OCI-LY1 (cell line): ENCODE data around the gene PTPRM.

Experiments used
- H2AFZ ChIP-seq: fragments of 200-600 bp; sonication (generic), shearing (Covaris generic); 2 replicates; pipeline ENCODE4 v1.6.0; 2014; ENCODE audit warnings: antibody characterized with exemption, mild to moderate bottlenecking, low read length
- H3F3A ChIP-seq: fragments of 200-600 bp; sonication (generic), shearing (Covaris generic); 2 replicates; pipeline ENCODE4 v1.6.0; 2014; ENCODE audit warnings: mild to moderate bottlenecking, antibody characterized with exemption, low read length, moderate library complexity; ENCODE audit not compliant: insufficient read depth
- H3K27ac ChIP-seq: fragments of 200-600 bp; sonication (generic); 2 replicates; pipeline ENCODE4 v1.5.1; 2014; ENCODE audit warnings: low read length, mixed run types, mild to moderate bottlenecking, low read depth; ENCODE audit not compliant: poor library complexity, severe bottlenecking
- H3K27me3 ChIP-seq: fragments of 200-600 bp; sonication (generic); 2 replicates; pipeline ENCODE4 v1.6.0; 2014; ENCODE audit warnings: antibody characterized with exemption, mild to moderate bottlenecking, low read length, moderate library complexity; ENCODE audit not compliant: insufficient read depth
- H3K36me3 ChIP-seq: fragments of 200-600 bp; sonication (generic); 2 replicates; pipeline ENCODE4 v1.6.1; 2014; ENCODE audit warnings: mild to moderate bottlenecking, antibody characterized with exemption, low read length, moderate library complexity, mixed read lengths; ENCODE audit not compliant: insufficient read depth
- H3K4me1 ChIP-seq: fragments of 200-600 bp; sonication (generic); 2 replicates; pipeline ENCODE4 v1.5.1; 2014; ENCODE audit warnings: mild to moderate bottlenecking, low read length, moderate library complexity; ENCODE audit not compliant: insufficient read depth, severe bottlenecking
- H3K4me2 ChIP-seq: fragments of 200-600 bp; sonication (generic), shearing (Covaris generic); 2 replicates; pipeline ENCODE4 v1.6.1; 2014; ENCODE audit warnings: low read length
- H3K4me3 ChIP-seq: fragments of 200-600 bp; sonication (generic); 2 replicates; pipeline ENCODE4 v1.5.1; 2014; ENCODE audit warnings: low read length, low read depth, mild to moderate bottlenecking, mixed read lengths; ENCODE audit not compliant: poor library complexity, severe bottlenecking
- H3K79me2 ChIP-seq: fragments of 200-600 bp; shearing (Covaris generic); 2 replicates; pipeline ENCODE4 v1.6.1; 2016; ENCODE audit warnings: mixed run types, low read length, mixed read lengths; ENCODE audit not compliant: insufficient read depth
- H3K9ac ChIP-seq: fragments of 200-600 bp; sonication (generic), shearing (Covaris generic); 2 replicates; pipeline ENCODE4 v1.6.1; 2014; ENCODE audit warnings: mild to moderate bottlenecking, low read length, mixed read lengths
- H3K9me2 ChIP-seq: fragments of 200-600 bp; sonication (generic), shearing (Covaris generic); 2 replicates; pipeline ENCODE4 v1.6.1; 2014; ENCODE audit warnings: low read depth, mild to moderate bottlenecking, low read length, mixed read lengths
- H3K9me3 ChIP-seq: fragments of 200-600 bp; shearing (Covaris generic); 2 replicates; pipeline ENCODE4 v1.6.1; 2014; ENCODE audit warnings: low read length, mixed read lengths
- H4K20me1 ChIP-seq: fragments of 200-600 bp; sonication (generic), shearing (Covaris generic); 2 replicates; pipeline ENCODE4 v1.6.0; 2016; ENCODE audit warnings: mild to moderate bottlenecking, low read length; ENCODE audit not compliant: insufficient read depth
- EZH2 ChIP-seq: fragments of 200-600 bp; sonication (generic), shearing (Covaris generic); IDR thresholded peaks from 2 replicates; pipeline ENCODE4 v1.8.0; 2017; ENCODE audit warnings: borderline replicate concordance, mixed run types, mild to moderate bottlenecking, antibody characterized with exemption, low read length, moderate library complexity, mixed read lengths
- TF ChIP-seq, protein P1 (sequence below): fragments of 200-600 bp; sonication (generic), shearing (Covaris generic); IDR thresholded peaks from 2 replicates; pipeline ENCODE4 v1.5.1; 2017; ENCODE audit warnings: mild to moderate bottlenecking, antibody characterized with exemption, low read length, moderate library complexity, mixed read lengths

The PTPRM gene

DNA sequence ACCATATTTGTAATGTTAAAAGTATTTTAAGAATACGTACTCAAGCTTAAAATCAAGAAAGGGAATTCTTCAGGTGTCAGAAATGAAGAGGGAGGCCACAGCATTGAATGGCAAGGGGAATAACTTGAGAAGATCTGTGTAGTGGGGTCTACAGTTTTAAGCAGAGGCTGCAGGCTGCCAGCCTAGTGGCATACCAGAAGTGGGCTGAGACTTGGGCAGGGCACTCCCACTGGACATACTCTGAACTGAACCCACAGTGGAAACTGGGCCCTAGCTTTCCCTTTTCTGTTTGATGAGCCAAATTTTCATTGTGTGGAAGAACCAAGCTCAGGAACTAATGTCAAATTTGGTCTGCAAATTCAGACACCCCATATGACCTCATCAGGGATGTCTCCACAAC is 238.8 kb downstream of the PTPRM start:
- no peaks in the 10 kb centered on the region for H3K9me2 ChIP-seq
- H3K27ac ChIP-seq, result no peak overlapping the region
- no peak overlapping the region for H2AFZ ChIP-seq
- H3K9ac ChIP-seq, result no peak overlapping the region
- H3K36me3 ChIP-seq, result no peaks in the 10 kb centered on the region
- no peaks in the 10 kb centered on the region for H3F3A ChIP-seq
- no peaks in the 10 kb centered on the region for H3K27me3 ChIP-seq
- H3K4me2 ChIP-seq, result no peak overlapping the region
- TF ChIP-seq, protein P1, sequence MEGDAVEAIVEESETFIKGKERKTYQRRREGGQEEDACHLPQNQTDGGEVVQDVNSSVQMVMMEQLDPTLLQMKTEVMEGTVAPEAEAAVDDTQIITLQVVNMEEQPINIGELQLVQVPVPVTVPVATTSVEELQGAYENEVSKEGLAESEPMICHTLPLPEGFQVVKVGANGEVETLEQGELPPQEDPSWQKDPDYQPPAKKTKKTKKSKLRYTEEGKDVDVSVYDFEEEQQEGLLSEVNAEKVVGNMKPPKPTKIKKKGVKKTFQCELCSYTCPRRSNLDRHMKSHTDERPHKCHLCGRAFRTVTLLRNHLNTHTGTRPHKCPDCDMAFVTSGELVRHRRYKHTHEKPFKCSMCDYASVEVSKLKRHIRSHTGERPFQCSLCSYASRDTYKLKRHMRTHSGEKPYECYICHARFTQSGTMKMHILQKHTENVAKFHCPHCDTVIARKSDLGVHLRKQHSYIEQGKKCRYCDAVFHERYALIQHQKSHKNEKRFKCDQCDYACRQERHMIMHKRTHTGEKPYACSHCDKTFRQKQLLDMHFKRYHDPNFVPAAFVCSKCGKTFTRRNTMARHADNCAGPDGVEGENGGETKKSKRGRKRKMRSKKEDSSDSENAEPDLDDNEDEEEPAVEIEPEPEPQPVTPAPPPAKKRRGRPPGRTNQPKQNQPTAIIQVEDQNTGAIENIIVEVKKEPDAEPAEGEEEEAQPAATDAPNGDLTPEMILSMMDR, result no peak
- no peak for TF ChIP-seq EZH2
- no peaks in the 10 kb centered on the region for H3K4me1 ChIP-seq
- no peaks in the 10 kb centered on the region for H3K9me3 ChIP-seq
- no peaks in the 10 kb centered on the region for H4K20me1 ChIP-seq
- H3K4me3 ChIP-seq, result no peak overlapping the region
- no peaks in the 10 kb centered on the region for H3K79me2 ChIP-seq

DNA sequence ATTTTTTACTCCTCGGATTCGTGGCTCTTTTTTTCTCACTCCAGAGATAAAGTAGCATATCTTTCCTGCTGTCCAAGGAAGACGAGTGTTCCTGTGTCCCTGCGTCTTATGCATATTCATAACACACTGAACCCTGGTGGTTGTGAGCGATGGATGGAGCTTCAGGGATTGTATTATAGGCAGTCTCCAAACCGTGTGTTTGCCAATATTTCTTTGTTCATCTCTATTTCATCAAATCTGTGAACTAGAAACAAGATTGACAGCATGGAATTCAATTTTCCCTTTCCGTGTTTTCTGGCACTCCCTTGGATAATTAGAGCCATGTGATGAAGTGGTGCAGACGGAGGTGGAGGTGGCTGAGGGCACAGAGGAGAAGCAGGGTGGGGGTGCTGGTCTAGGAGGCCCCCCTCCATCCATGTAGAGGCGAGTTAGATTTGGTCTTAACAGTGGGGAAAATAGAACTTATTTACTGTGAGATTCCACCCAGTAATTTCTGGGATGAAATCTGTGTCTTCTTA is 240.9 kb downstream of the PTPRM start:
- Histone ChIP-seq H3K9me2 (no peaks in the 10 kb centered on the region), H3K27ac (no peak overlapping the region), H3K36me3 (no peaks in the 10 kb centered on the region), H3K4me3 (no peak overlapping the region), H3K27me3 (no peaks in the 10 kb centered on the region), H3K9ac (no peak overlapping the region), H3K9me3 (no peaks in the 10 kb centered on the region), H3F3A (no peaks in the 10 kb centered on the region), H3K79me2 (no peaks in the 10 kb centered on the region), H4K20me1 (no peaks in the 10 kb centered on the region), H3K4me2 (no peak overlapping the region), H2AFZ (no peak overlapping the region), H3K4me1 (no peaks in the 10 kb centered on the region)
- TF ChIP-seq, protein P1, result no peak
- TF ChIP-seq EZH2, result no peak

DNA sequence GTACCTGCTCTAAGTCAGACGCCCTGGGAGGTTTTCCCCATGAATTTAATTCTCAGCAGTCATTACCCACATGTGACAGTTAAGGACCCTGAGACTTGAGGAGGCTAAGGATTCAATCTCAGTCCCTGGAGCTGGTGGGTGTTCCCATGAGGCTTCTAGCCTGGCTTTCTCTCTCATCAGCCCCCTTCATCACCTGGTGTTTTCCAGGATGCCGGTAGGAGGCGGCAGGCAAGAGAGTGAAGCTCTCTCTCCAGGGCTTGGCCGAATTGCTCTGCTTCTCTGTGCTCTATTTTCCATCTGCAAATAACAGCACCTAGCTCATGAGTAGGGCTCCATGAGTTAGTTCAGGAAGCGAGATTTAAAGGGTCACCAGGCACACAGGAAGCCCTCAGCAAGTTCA is 241.9 kb downstream of the PTPRM start:
- Histone ChIP-seq H3K9me2 (no peaks in the 10 kb centered on the region), H3K27me3 (no peaks in the 10 kb centered on the region), H3K79me2 (no peaks in the 10 kb centered on the region), H3K36me3 (no peaks in the 10 kb centered on the region), H3F3A (no peaks in the 10 kb centered on the region), H3K27ac (no peak overlapping the region), H3K4me1 (no peaks in the 10 kb centered on the region), H3K9ac (no peak overlapping the region), H3K9me3 (no peaks in the 10 kb centered on the region), H4K20me1 (no peaks in the 10 kb centered on the region), H3K4me2 (no peak overlapping the region), H3K4me3 (no peak overlapping the region), H2AFZ (no peak overlapping the region)
- no peak for TF ChIP-seq EZH2
- TF ChIP-seq, protein P1, result no peak
